Adrenal gland (tissue), 5 donors: ENCODE results near the gene DIP2C.

Experiments used
- POLR2A ChIP-seq, 2 donors: fragments of 450-650 bp; IDR thresholded peaks; one replicate each; pipeline ENCODE4 v1.6.1; 2017; ENCODE audit warnings: antibody characterized with exemption in 2 of 2, mild to moderate bottlenecking in 2 of 2, moderate library complexity in 1 of 2
- TF ChIP-seq, protein P1 (sequence below), 6 experiments: fragments of 450-650 bp in 4 of 6; fragments of 200-600 bp in 2 of 6; sonication (generic) in 1 of 6; IDR thresholded peaks; 1 replicate in 5 of 6; 2 replicates in 1 of 6; pipeline versions ENCODE4 v1.5.1 to v1.8.0; 2016 to 2021; ENCODE audit warnings: antibody characterized with exemption in 6 of 6, mild to moderate bottlenecking in 2 of 6, moderate library complexity in 1 of 6
- donor health status: DM: no; HTN: no; CAD: no.

DNA sequence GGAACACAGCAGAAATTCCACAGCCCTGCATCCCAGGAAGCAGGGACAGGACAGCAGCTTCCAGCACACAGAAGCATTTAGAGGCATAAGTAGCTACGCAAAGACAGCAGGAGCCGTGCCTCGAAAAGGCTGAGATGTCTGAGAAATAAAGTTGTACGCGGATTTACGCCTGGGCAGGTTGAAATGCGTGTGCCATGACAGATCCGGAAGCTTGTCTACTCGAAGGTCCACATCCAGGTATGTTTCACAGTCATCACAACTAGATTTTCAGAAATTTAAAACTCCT, 26.1 kb downstream of the DIP2C start:
- TF ChIP-seq, protein P1, sequence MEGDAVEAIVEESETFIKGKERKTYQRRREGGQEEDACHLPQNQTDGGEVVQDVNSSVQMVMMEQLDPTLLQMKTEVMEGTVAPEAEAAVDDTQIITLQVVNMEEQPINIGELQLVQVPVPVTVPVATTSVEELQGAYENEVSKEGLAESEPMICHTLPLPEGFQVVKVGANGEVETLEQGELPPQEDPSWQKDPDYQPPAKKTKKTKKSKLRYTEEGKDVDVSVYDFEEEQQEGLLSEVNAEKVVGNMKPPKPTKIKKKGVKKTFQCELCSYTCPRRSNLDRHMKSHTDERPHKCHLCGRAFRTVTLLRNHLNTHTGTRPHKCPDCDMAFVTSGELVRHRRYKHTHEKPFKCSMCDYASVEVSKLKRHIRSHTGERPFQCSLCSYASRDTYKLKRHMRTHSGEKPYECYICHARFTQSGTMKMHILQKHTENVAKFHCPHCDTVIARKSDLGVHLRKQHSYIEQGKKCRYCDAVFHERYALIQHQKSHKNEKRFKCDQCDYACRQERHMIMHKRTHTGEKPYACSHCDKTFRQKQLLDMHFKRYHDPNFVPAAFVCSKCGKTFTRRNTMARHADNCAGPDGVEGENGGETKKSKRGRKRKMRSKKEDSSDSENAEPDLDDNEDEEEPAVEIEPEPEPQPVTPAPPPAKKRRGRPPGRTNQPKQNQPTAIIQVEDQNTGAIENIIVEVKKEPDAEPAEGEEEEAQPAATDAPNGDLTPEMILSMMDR (IDR thresholded peaks at IDR 0.05), result no peak
- no peak for TF ChIP-seq POLR2A (IDR thresholded peaks at IDR 0.05)
